Measurements from ENCODE around the gene TTC9.

TTC9 gene

DNA sequence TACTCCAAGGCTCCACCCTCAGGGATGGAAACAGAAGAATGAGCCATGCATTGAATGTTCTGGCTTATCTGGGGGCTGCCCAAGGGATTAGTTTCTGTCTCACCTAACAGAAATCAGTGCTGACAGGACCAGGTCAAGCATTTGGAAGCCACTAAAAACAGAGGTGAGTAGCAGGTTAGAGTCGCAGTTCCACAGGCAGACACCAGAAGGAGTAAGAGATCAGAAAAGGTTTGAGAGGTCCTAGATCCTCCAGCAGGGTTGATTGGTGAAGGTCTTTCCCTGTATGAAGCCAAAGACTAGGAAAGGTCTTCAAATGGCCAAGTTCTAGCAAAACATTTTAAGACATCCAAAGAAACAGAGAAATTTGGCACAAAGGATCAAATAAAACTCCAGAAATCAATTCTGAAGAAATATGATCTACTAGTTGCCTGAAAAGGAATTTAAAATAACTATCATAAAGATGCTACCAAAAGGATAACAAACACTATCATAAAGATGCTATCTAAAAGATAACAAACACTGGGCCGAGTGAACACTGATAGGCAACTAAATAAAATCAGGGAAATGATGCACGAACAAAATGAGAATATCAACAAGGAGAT lies 19.5 kb upstream of the TTC9 start:
- TF ChIP-seq, protein P1, sequence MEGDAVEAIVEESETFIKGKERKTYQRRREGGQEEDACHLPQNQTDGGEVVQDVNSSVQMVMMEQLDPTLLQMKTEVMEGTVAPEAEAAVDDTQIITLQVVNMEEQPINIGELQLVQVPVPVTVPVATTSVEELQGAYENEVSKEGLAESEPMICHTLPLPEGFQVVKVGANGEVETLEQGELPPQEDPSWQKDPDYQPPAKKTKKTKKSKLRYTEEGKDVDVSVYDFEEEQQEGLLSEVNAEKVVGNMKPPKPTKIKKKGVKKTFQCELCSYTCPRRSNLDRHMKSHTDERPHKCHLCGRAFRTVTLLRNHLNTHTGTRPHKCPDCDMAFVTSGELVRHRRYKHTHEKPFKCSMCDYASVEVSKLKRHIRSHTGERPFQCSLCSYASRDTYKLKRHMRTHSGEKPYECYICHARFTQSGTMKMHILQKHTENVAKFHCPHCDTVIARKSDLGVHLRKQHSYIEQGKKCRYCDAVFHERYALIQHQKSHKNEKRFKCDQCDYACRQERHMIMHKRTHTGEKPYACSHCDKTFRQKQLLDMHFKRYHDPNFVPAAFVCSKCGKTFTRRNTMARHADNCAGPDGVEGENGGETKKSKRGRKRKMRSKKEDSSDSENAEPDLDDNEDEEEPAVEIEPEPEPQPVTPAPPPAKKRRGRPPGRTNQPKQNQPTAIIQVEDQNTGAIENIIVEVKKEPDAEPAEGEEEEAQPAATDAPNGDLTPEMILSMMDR (conservative IDR thresholded peaks at IDR 0.05; ENCODE audit: low read length) = peak; percentile 91
- no peak for TF ChIP-seq EZH2phosphoT487 (IDR thresholded peaks at IDR 0.05; ENCODE audit: borderline replicate concordance)
- Histone ChIP-seq H3K9me3 (ENCODE audit: insufficient read depth, low read depth, low read length) (peaks cover 12% of the 10 kb centered on the region), H3K4me3 (ENCODE audit: low read length, poor library complexity, severe bottlenecking) (no peak overlapping the region), H3K4me1 (ENCODE audit: insufficient read depth, low read length, poor library complexity, severe bottlenecking) (no peaks in the 10 kb centered on the region), H3K9ac (ENCODE audit: low read depth, low read length, poor library complexity, severe bottlenecking) (no peak overlapping the region), H3K27me3 (ENCODE audit: insufficient read depth, low read length, poor library complexity, severe bottlenecking) (peaks cover 3% of the 10 kb centered on the region), H3K9me2 (replicated peaks; ENCODE audit: low read depth, low read length) (no peaks in the 10 kb centered on the region), H4K20me1 (ENCODE audit: insufficient read depth, low read length, poor library complexity, severe bottlenecking) (no peaks in the 10 kb centered on the region), H3K4me2 (ENCODE audit: low read depth, low read length, poor library complexity, severe bottlenecking) (no peak overlapping the region), H3F3A (ENCODE audit: low read depth) (no peaks in the 10 kb centered on the region), H2AFZ (ENCODE audit: low read length) (no peak overlapping the region), H3K36me3 (ENCODE audit: insufficient read depth, low read length) (no peaks in the 10 kb centered on the region), H3K79me2 (ENCODE audit: insufficient read depth, low read length) (no peaks in the 10 kb centered on the region)

DNA sequence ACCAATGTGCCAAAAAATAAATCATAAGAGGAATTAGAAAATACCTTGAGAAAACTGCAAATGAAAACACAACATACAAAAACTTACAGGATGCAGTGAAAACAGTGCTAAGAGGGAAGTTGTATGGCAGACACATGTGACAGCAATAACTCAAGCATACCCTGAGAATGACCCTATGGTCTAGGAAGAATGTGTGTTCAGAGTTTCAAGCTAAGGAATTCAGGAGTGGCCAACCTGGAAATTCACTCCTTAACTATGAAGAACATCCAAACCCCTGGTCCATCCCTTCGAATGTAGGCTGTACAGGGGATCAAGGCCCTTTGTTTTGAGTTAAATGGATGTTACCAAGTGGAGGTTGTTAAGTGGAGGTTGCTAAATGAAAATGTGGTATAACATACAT lies 16.7 kb upstream of the TTC9 start:
- no peaks in the 10 kb centered on the region for H4K20me1 ChIP-seq (ENCODE audit: insufficient read depth, low read length, poor library complexity, severe bottlenecking)
- no peak overlapping the region for H2AFZ ChIP-seq (ENCODE audit: low read length)
- no peaks in the 10 kb centered on the region for H3K9me2 ChIP-seq (replicated peaks; ENCODE audit: low read depth, low read length)
- no peak overlapping the region for H3K4me3 ChIP-seq (ENCODE audit: low read length, poor library complexity, severe bottlenecking)
- H3K79me2 ChIP-seq (ENCODE audit: insufficient read depth, low read length) = no peaks in the 10 kb centered on the region
- no peak overlapping the region for H3K9ac ChIP-seq (ENCODE audit: low read depth, low read length, poor library complexity, severe bottlenecking)
- no peaks in the 10 kb centered on the region for H3K4me1 ChIP-seq (ENCODE audit: insufficient read depth, low read length, poor library complexity, severe bottlenecking)
- peaks cover 12% of the 10 kb centered on the region for H3K9me3 ChIP-seq (ENCODE audit: insufficient read depth, low read depth, low read length)
- H3F3A ChIP-seq (ENCODE audit: low read depth) = no peaks in the 10 kb centered on the region
- no peaks in the 10 kb centered on the region for H3K36me3 ChIP-seq (ENCODE audit: insufficient read depth, low read length)
- H3K4me2 ChIP-seq (ENCODE audit: low read depth, low read length, poor library complexity, severe bottlenecking) = no peak overlapping the region
- H3K27me3 ChIP-seq (ENCODE audit: insufficient read depth, low read length, poor library complexity, severe bottlenecking) = peaks cover 6% of the 10 kb centered on the region
- TF ChIP-seq EZH2phosphoT487 (IDR thresholded peaks at IDR 0.05; ENCODE audit: borderline replicate concordance) = no peak
- TF ChIP-seq, protein P1 (conservative IDR thresholded peaks at IDR 0.05; ENCODE audit: low read length) = no peak

DNA sequence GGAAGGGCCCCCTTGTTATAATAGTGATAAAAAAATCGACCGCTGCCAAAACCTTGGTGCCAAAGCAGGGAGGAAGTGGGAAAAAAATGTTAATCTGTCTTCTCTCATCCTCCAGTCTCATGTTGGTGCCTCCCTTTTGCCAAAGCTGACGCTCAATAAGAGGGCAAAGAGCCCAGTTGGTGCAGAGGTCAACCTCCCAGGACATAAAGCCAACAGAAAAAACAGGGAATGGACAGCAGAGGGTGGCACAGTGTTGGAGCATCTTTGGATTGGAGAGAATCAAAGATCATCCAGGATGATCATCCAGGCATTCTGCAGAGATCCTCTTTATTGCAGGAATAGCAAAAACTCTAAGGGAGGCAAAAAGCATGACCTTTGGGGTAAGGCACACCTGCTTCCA lies 9.8 kb upstream of the TTC9 start:
- Histone ChIP-seq H3K4me3 (ENCODE audit: low read length, poor library complexity, severe bottlenecking) (no peak overlapping the region), H4K20me1 (ENCODE audit: insufficient read depth, low read length, poor library complexity, severe bottlenecking) (no peaks in the 10 kb centered on the region), H3K27me3 (ENCODE audit: insufficient read depth, low read length, poor library complexity, severe bottlenecking) (peaks cover 6% of the 10 kb centered on the region), H3K9me2 (replicated peaks; ENCODE audit: low read depth, low read length) (no peaks in the 10 kb centered on the region), H3K4me1 (ENCODE audit: insufficient read depth, low read length, poor library complexity, severe bottlenecking) (no peaks in the 10 kb centered on the region), H3K36me3 (ENCODE audit: insufficient read depth, low read length) (no peaks in the 10 kb centered on the region), H3K79me2 (ENCODE audit: insufficient read depth, low read length) (no peaks in the 10 kb centered on the region), H3K9ac (ENCODE audit: low read depth, low read length, poor library complexity, severe bottlenecking) (no peak overlapping the region), H3K9me3 (ENCODE audit: insufficient read depth, low read depth, low read length) (peaks cover 2% of the 10 kb centered on the region), H2AFZ (ENCODE audit: low read length) (no peak overlapping the region), H3K4me2 (ENCODE audit: low read depth, low read length, poor library complexity, severe bottlenecking) (no peak overlapping the region), H3F3A (ENCODE audit: low read depth) (no peaks in the 10 kb centered on the region)
- TF ChIP-seq, protein P1 (conservative IDR thresholded peaks at IDR 0.05; ENCODE audit: low read length) = no peak
- no peak for TF ChIP-seq EZH2phosphoT487 (IDR thresholded peaks at IDR 0.05; ENCODE audit: borderline replicate concordance)

All from Loucy (cell line).